Measurements from ENCODE around the gene TRAF3.

Gene TRAF3

DNA sequence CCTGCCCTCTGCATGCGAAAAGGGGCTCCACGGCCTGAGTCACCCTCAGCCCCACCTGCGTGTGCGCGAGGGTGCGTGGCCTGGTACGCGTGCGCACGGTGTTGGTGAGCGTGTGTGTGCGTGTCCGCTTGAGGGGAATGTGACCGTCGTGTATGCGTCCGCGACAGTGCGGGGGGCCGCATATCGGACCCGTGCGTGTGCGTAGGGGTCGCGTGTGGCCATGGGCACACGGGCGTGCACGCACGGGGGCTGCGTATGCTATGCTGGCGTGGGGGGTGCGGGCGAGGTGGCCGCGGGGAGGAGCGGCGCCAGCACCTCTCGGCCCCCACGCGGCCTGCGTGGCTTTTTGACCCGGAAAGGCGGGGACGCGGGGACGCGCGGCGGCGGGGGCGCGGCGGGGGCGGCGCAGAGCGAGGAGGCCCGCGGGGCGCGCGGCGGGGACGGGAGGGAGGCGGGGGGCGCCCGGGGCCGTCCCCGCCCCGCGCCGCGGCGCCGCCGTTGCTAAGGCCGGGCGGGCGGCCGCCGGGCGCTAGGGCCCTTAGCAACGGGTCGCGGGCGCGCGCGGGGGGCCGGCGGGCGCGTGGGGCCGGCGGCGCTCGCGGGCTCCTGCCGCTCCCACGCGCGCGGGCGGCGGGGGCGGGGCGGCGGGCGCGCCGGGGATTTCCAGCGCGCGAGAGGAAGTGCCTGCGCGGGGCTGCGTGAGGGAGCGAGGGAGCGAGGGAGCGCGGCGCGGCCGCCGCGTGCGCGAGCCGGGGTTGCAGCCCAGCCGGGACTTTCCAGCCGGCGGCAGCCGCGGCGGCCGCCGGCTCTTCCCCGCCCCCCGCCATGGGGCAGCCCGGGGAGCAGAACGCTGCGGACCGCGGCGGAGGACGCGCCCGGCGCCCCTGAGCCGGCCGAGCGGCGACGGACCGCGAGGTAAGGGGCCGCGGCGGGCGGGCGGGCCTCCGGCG, at the start of gene TRAF3:
Gene TRAF3 (plus strand): TSS at position 689 of the 950 bp plus-strand sequence. CDS start 92,753 bp downstream, outside the sequence.
- peak within 1 kb of the TSS; percentile 85 for H3K27ac ChIP-seq (ENCODE audit: low read depth, low read length)
- H3K27me3 ChIP-seq (ENCODE audit: control insufficient read depth in 1 of 2, insufficient read depth in 2 of 2, low read length in 2 of 2) = no peaks in the 10 kb centered on the region
- H3K36me3 ChIP-seq (ENCODE audit: control insufficient read depth in 1 of 2, insufficient read depth in 2 of 2, low read length in 2 of 2) = no peaks in the 10 kb centered on the region
- H3K9ac ChIP-seq (ENCODE audit: low read depth in 1 of 2, low read length in 2 of 2) = peak within 1 kb of the TSS; percentile 61 to 73
- no peaks in the 10 kb centered on the region for H3K9me3 ChIP-seq (ENCODE audit: control insufficient read depth in 1 of 2, low read length in 2 of 2)
- peaks cover 33 to 34% of the 10 kb centered on the region in 2 donors for H3K4me1 ChIP-seq (ENCODE audit: control insufficient read depth in 1 of 2, insufficient read depth in 2 of 2, low read length in 2 of 2)
- H3K4me3 ChIP-seq (ENCODE audit: low read depth in 1 of 2, low read length in 2 of 2) = peak within 1 kb of the TSS; percentile 67 to 88

GRCh38 chr14:102728501-102728900, 48.7 kb upstream of the TRAF3 start:
- H3K4me3 ChIP-seq (ENCODE audit: low read depth in 1 of 2, low read length in 2 of 2) = no peak overlapping the region
- H3K27ac ChIP-seq (ENCODE audit: low read depth, low read length) = no peak overlapping the region
- H3K4me1 ChIP-seq (ENCODE audit: control insufficient read depth in 1 of 2, insufficient read depth in 2 of 2, low read length in 2 of 2) = no peaks in the 10 kb centered on the region
- no peaks in the 10 kb centered on the region for H3K27me3 ChIP-seq (ENCODE audit: control insufficient read depth in 1 of 2, insufficient read depth in 2 of 2, low read length in 2 of 2)
- no peaks in the 10 kb centered on the region for H3K9me3 ChIP-seq (ENCODE audit: control insufficient read depth in 1 of 2, low read length in 2 of 2)
- no peak overlapping the region for H3K9ac ChIP-seq (ENCODE audit: low read depth in 1 of 2, low read length in 2 of 2)
- H3K36me3 ChIP-seq (ENCODE audit: control insufficient read depth in 1 of 2, insufficient read depth in 2 of 2, low read length in 2 of 2) = peaks cover 14 to 67% of the 10 kb centered on the region in 2 donors

DNA sequence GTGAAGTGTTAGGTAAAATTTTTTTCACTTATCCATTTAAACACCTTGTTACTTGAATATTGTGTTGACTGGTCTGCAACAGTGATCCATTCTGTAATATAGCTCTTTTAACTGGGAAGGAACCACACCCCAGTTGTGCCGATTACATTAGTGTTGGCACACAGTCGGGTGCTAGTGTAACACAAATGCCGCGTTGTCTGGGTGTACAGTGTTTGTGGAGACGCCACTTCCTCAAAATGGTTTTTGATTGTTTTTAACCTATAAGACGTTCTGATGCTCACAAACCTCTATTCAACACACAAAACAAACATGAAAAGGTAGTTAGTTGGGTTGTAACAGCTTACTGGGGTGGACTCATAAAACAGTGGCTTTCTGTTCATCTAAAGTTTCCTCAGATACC, 48.0 kb upstream of the TRAF3 start:
- H3K9me3 ChIP-seq (ENCODE audit: control insufficient read depth in 1 of 2, low read length in 2 of 2) = no peaks in the 10 kb centered on the region
- H3K4me3 ChIP-seq (ENCODE audit: low read depth in 1 of 2, low read length in 2 of 2) = no peak overlapping the region
- H3K27ac ChIP-seq (ENCODE audit: low read depth, low read length) = no peak overlapping the region
- peaks cover 14 to 65% of the 10 kb centered on the region in 2 donors for H3K36me3 ChIP-seq (ENCODE audit: control insufficient read depth in 1 of 2, insufficient read depth in 2 of 2, low read length in 2 of 2)
- H3K27me3 ChIP-seq (ENCODE audit: control insufficient read depth in 1 of 2, insufficient read depth in 2 of 2, low read length in 2 of 2) = no peaks in the 10 kb centered on the region
- no peak overlapping the region for H3K9ac ChIP-seq (ENCODE audit: low read depth in 1 of 2, low read length in 2 of 2)
- H3K4me1 ChIP-seq (ENCODE audit: control insufficient read depth in 1 of 2, insufficient read depth in 2 of 2, low read length in 2 of 2) = no peaks in the 10 kb centered on the region

- H3K36me3 ChIP-seq (ENCODE audit: control insufficient read depth in 1 of 2, insufficient read depth in 2 of 2, low read length in 2 of 2) = peaks cover 14 to 63% of the 10 kb centered on the region in 2 donors
- H3K9ac ChIP-seq (ENCODE audit: low read depth in 1 of 2, low read length in 2 of 2) = no peak overlapping the region
- no peak overlapping the region for H3K27ac ChIP-seq (ENCODE audit: low read depth, low read length)
- H3K9me3 ChIP-seq (ENCODE audit: control insufficient read depth in 1 of 2, low read length in 2 of 2) = no peaks in the 10 kb centered on the region
- no peaks in the 10 kb centered on the region for H3K4me1 ChIP-seq (ENCODE audit: control insufficient read depth in 1 of 2, insufficient read depth in 2 of 2, low read length in 2 of 2)
- H3K27me3 ChIP-seq (ENCODE audit: control insufficient read depth in 1 of 2, insufficient read depth in 2 of 2, low read length in 2 of 2) = no peaks in the 10 kb centered on the region
- no peak overlapping the region for H3K4me3 ChIP-seq (ENCODE audit: low read depth in 1 of 2, low read length in 2 of 2)
These were observed 47.4 kb upstream of the TRAF3 start for GRCh38 chr14:102729825-102730224.

DNA sequence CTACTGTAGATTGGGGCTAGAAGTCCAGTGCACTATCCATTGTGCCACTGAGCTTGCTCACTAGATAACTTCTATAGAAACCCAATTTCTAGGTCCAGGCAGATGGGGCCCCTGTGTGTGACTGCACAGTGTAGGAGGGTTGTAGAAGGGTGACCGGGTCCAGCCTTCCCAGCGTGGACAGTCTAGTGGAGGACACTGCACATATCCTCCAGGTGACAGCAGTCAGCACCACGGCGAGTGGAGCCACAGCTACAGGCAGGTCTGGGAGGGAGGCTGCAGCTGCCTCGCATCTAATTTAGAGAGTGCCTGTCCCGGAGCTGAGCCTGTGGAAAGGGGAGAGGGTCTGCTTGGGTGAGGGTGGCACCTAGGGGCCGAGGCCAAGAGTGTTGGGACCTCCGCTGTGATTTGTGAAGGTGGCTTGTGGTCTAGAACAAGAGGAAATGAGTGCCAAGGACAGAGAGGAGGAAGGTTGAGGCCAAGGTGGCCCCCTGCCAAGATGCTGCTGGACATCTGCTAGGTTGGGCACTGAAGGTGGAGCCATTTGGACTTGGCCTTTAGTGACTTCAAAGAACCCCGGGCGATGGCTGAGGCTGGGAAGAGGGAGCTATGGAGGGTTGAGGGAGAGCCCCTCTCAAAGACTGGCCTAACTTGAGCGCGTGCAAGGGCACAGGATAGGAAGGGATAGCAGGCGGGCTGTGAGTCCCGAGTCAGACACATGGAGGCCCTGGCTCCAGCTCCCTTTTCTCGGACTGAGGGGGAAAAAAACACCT, 46.0 kb upstream of the TRAF3 start:
- Histone ChIP-seq H3K27me3 (ENCODE audit: control insufficient read depth in 1 of 2, insufficient read depth in 2 of 2, low read length in 2 of 2) (no peaks in the 10 kb centered on the region), H3K27ac (ENCODE audit: low read depth, low read length) (no peak overlapping the region), H3K9me3 (ENCODE audit: control insufficient read depth in 1 of 2, low read length in 2 of 2) (no peaks in the 10 kb centered on the region), H3K9ac (ENCODE audit: low read depth in 1 of 2, low read length in 2 of 2) (no peak overlapping the region), H3K36me3 (ENCODE audit: control insufficient read depth in 1 of 2, insufficient read depth in 2 of 2, low read length in 2 of 2) (peaks cover 14 to 63% of the 10 kb centered on the region in 2 donors), H3K4me3 (ENCODE audit: low read depth in 1 of 2, low read length in 2 of 2) (no peak overlapping the region), H3K4me1 (ENCODE audit: control insufficient read depth in 1 of 2, insufficient read depth in 2 of 2, low read length in 2 of 2) (no peaks in the 10 kb centered on the region)

DNA sequence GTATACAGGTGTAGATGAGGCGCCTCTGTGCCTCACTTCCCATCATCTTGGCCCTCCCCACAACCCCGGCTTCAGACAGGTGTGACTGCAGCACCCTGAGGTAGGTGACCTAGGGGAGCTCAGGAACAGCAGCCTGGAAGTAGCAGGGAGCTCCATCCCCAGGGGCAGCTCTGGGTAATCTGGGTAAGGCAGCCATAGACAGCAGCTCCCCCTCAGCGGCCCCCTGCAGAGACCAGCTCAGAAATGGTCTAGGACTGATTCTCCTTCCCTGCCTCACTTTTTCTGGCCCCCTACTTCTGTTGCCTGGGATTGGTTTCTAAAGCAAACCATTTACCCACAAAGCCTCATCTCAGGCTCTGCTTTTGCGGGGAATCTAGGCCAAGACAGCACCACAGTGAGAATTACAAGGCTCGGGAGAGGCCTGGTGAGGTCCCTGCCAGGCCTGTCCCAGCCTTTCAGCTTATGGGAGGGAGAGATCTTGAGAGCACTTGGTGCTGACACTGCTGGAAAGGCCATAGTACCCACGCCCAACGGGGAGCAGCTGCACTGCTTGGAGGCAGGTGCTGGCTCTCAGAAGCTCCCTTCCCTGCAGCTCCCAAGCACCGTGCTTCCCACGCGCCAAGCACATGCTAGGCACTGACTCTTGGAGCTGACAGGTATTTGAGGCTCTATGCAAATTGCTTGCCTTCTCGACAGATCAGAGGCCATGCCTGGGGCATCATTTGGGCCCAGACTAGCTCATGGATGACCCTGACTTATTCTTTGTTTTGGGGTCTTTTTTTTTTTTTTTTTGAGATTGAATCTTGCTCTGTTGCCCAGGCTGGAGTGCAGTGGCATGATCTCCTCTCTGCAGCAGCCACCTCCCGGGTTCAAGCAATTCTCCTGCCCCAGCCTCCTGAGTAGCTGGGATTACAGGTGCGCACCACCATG, 45.1 kb upstream of the TRAF3 start:
- Histone ChIP-seq H3K4me3 (ENCODE audit: low read depth in 1 of 2, low read length in 2 of 2) (no peak overlapping the region), H3K9ac (ENCODE audit: low read depth in 1 of 2, low read length in 2 of 2) (no peak overlapping the region), H3K36me3 (ENCODE audit: control insufficient read depth in 1 of 2, insufficient read depth in 2 of 2, low read length in 2 of 2) (peaks cover 8 to 60% of the 10 kb centered on the region in 2 donors), H3K27ac (ENCODE audit: low read depth, low read length) (no peak overlapping the region), H3K4me1 (ENCODE audit: control insufficient read depth in 1 of 2, insufficient read depth in 2 of 2, low read length in 2 of 2) (no peaks in the 10 kb centered on the region), H3K27me3 (ENCODE audit: control insufficient read depth in 1 of 2, insufficient read depth in 2 of 2, low read length in 2 of 2) (no peaks in the 10 kb centered on the region), H3K9me3 (ENCODE audit: control insufficient read depth in 1 of 2, low read length in 2 of 2) (no peaks in the 10 kb centered on the region)

DNA sequence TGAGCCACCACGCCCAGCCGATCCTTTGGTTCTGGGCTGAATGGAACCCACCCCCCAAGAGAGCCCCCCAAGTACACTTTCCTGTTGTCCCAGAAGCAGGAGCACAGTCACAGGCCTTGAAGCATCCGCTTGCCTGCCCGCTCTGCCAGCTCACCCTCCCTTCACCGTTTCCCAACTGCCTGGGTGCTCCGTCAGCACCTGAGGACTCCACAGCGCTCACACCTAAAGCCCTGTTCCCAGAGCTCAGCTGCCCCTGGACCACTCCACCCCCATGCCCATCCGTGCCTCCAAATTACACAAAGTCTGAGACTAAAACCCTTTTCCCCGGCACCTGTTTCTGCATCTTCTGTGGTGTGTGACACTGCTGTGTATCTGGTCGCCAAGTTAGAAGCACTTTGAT, 44.3 kb upstream of the TRAF3 start:
- no peaks in the 10 kb centered on the region for H3K9me3 ChIP-seq (ENCODE audit: control insufficient read depth in 1 of 2, low read length in 2 of 2)
- no peaks in the 10 kb centered on the region for H3K27me3 ChIP-seq (ENCODE audit: control insufficient read depth in 1 of 2, insufficient read depth in 2 of 2, low read length in 2 of 2)
- no peak overlapping the region for H3K4me3 ChIP-seq (ENCODE audit: low read depth in 1 of 2, low read length in 2 of 2)
- H3K27ac ChIP-seq (ENCODE audit: low read depth, low read length) = no peak overlapping the region
- H3K9ac ChIP-seq (ENCODE audit: low read depth in 1 of 2, low read length in 2 of 2) = no peak overlapping the region
- H3K36me3 ChIP-seq (ENCODE audit: control insufficient read depth in 1 of 2, insufficient read depth in 2 of 2, low read length in 2 of 2) = peaks cover 8 to 60% of the 10 kb centered on the region in 2 donors
- H3K4me1 ChIP-seq (ENCODE audit: control insufficient read depth in 1 of 2, insufficient read depth in 2 of 2, low read length in 2 of 2) = no peaks in the 10 kb centered on the region

GRCh38 chr14:102733326-102733725, 43.9 kb upstream of the TRAF3 start:
- no peak overlapping the region for H3K4me3 ChIP-seq (ENCODE audit: low read depth in 1 of 2, low read length in 2 of 2)
- no peaks in the 10 kb centered on the region for H3K27me3 ChIP-seq (ENCODE audit: control insufficient read depth in 1 of 2, insufficient read depth in 2 of 2, low read length in 2 of 2)
- no peak overlapping the region for H3K9ac ChIP-seq (ENCODE audit: low read depth in 1 of 2, low read length in 2 of 2)
- peaks cover 8 to 60% of the 10 kb centered on the region in 2 donors for H3K36me3 ChIP-seq (ENCODE audit: control insufficient read depth in 1 of 2, insufficient read depth in 2 of 2, low read length in 2 of 2)
- no peaks in the 10 kb centered on the region for H3K9me3 ChIP-seq (ENCODE audit: control insufficient read depth in 1 of 2, low read length in 2 of 2)
- H3K27ac ChIP-seq (ENCODE audit: low read depth, low read length) = no peak overlapping the region
- H3K4me1 ChIP-seq (ENCODE audit: control insufficient read depth in 1 of 2, insufficient read depth in 2 of 2, low read length in 2 of 2) = no peaks in the 10 kb centered on the region

DNA sequence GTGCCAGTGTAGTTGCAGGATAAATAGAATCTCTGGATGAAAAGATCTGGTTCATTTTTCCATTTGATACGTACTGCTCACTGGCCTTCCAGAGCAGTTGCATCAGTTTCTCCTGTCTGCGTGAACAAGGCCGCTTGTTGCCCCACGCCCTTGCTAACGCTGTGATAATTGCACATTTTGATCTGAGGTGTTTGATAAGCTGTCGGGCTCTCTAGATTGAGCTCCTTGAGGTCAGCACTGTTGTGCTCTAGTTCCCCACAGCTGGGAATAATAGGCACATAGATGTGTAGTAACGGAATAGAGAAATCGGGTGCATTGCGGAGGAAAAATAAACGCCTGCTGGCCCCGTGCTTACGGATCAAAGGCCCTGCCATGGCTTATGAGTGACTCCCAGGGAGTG, 42.8 kb upstream of the TRAF3 start:
- Histone ChIP-seq H3K4me3 (ENCODE audit: low read depth in 1 of 2, low read length in 2 of 2) (no peak overlapping the region), H3K27me3 (ENCODE audit: control insufficient read depth in 1 of 2, insufficient read depth in 2 of 2, low read length in 2 of 2) (no peaks in the 10 kb centered on the region), H3K27ac (ENCODE audit: low read depth, low read length) (no peak overlapping the region), H3K9me3 (ENCODE audit: control insufficient read depth in 1 of 2, low read length in 2 of 2) (no peaks in the 10 kb centered on the region), H3K4me1 (ENCODE audit: control insufficient read depth in 1 of 2, insufficient read depth in 2 of 2, low read length in 2 of 2) (no peaks in the 10 kb centered on the region), H3K36me3 (ENCODE audit: control insufficient read depth in 1 of 2, insufficient read depth in 2 of 2, low read length in 2 of 2) (peaks cover 6 to 57% of the 10 kb centered on the region in 2 donors), H3K9ac (ENCODE audit: low read depth in 1 of 2, low read length in 2 of 2) (no peak overlapping the region)

Measured in duodenal mucosa (tissue), 2 donors.